HAP-1 (cell line): ENCODE measurements around the gene DALRD3.

ENCODE experiments used
- DNase-seq, 2 experiments: peaks; one replicate each; pipeline ENCODE4 v3.0.0-alpha.2; 2016 to 2020; ENCODE audit warnings: low spot score in 2 of 2
- H3K27me3 ChIP-seq: fragments of 250-450 bp; sonication (Bioruptor Pico); 2 replicates; pipeline ENCODE4 v1.5.1; 2020; ENCODE audit warnings: low read depth, mild to moderate bottlenecking, moderate library complexity
- H3K36me3 ChIP-seq: fragments of 250-450 bp; sonication (Bioruptor Pico); replicated peaks from 2 replicates; pipeline ENCODE4 v1.5.1; 2020; ENCODE audit warnings: mild to moderate bottlenecking
- H3K4me1 ChIP-seq: fragments of 250-450 bp; sonication (Bioruptor Pico); 2 replicates; pipeline ENCODE4 v1.5.1; 2020; ENCODE audit warnings: mild to moderate bottlenecking
- H3K4me3 ChIP-seq: fragments of 250-450 bp; sonication (Bioruptor Pico); 2 replicates; pipeline ENCODE4 v1.5.1; 2020; ENCODE audit warnings: mild to moderate bottlenecking, moderate library complexity
- H3K9me3 ChIP-seq: fragments of 250-450 bp; sonication (Bioruptor Pico); 2 replicates; pipeline ENCODE4 v1.5.1; 2020; ENCODE audit warnings: mild to moderate bottlenecking, moderate library complexity
- in situ Hi-C: fragments of 300-500 bp; cut with MboI; formaldehyde crosslinking; loops from 3 replicates; pipeline ENCODE4 v1.14.3; 2020; ENCODE audit warnings: low sequenced_read_pairs, inconsistent platforms, mixed read lengths

DALRD3 gene

DNA sequence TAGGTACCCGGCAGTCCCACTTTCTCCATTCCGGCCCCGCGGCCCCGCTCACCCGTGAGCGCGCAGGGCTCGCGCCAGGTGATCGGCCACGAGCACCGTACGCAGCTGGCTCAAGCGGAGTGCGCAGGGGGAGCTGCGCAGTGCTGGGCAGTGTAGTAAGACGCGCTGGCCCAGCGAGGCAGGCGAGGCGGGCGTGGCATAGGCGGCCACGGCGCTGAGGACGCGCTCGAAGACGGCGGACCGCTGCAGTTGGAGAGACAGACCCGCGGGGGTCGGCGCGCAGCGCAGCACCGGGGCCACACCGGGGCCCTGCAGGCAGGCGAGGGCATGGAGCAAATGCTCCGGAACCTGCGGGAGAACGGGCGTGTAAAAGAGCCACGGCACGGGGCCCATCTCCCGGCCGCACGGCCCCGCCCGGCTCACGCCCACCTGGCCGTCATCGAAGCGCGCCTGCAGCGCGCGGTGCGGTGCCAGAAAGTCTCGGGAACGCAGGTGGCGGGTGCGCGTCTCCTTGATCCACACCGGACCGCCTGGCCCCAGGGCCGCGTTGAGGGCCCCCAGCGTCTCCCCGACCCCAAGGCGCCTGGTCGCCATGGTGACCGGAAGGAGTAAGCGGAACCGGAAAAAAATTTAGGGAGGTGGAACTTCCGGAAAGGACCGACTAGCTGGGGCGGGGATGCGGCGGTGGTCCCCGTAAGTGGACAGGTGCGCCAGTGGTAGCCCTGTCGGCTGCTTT lies at the start of gene DALRD3:
Gene DALRD3 (minus strand): TSS at position 610 of the 736 bp plus-strand sequence. CDS start 16 bp downstream, at position 594.
- H3K4me1 ChIP-seq: peaks cover 18% of the 10 kb centered on the region
- DNase-seq: peak; percentile 65 to 82

GRCh38 chr3:49058011-49058410 lies 39.6 kb upstream of the DALRD3 start:
- in situ Hi-C loops: no loop called here
- H3K36me3 ChIP-seq: peaks cover 67% of the 10 kb centered on the region
- no peak for DNase-seq
- no peaks in the 10 kb centered on the region for H3K4me1 ChIP-seq
- H3K4me3 ChIP-seq: no peak overlapping the region
- H3K9me3 ChIP-seq: no peaks in the 10 kb centered on the region
- no peaks in the 10 kb centered on the region for H3K27me3 ChIP-seq

More for the DNA sequence above, at the start of gene DALRD3:
- H3K9me3 ChIP-seq: no peaks in the 10 kb centered on the region
- no peaks in the 10 kb centered on the region for H3K27me3 ChIP-seq
- peak within 1 kb of the TSS; percentile 84 for H3K4me3 ChIP-seq
- H3K36me3 ChIP-seq: peaks cover 45% of the 10 kb centered on the region
- in situ Hi-C loops: no loop called here

GRCh38 chr3:49057268-49057667 lies 38.9 kb upstream of the DALRD3 start:
- Histone ChIP-seq H3K4me3 (no peak overlapping the region), H3K4me1 (no peaks in the 10 kb centered on the region), H3K9me3 (no peaks in the 10 kb centered on the region), H3K36me3 (peaks cover 70% of the 10 kb centered on the region), H3K27me3 (no peaks in the 10 kb centered on the region)
- DNase-seq: no peak
- in situ Hi-C loops: no loop called here

DNA sequence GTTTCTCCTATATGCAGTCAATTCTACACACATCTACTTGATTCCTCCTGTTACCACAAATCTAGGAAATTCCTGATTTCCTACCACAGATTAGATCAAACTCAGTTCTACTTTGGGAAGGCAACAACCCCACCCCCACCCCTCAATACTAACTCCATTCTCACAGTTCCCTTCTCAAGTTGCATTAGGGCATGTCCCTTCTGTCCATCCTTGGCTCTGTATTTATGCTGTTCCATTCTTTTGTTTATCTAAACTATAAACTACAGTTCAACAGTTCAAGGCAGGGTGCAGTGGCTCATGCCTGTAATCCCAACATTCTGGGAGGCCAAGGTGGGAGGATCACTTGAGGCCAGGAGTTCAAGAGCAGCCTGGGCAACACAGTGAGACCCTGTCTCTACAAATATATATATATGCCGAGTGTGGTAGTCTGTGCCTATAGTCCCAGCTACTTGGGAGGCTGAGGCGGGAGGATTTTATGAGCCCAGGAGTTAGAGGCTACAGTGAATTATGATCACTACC lies 36.0 kb upstream of the DALRD3 start:
- in situ Hi-C loops: no loop called here
- no peak for DNase-seq
- H3K36me3 ChIP-seq: peaks cover 70% of the 10 kb centered on the region

DNA sequence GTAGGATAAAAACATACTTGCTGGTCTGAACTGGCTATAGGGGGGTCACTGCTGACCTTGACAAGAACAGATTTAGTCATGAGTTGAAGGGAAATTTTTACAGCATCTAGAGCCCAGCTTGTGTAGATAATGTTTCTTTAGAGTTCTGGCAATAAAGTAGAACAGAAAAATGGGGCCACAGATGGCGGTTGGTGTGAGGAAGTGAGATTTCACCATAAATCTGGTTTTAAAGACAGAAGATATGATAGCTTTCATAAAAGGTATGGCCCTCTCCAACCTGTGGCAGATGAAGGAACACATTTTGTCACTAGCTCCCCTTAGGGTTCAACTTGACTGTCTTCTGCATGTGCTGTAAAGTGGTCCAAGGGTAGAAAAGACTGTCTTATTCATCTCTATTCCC lies 35.2 kb upstream of the DALRD3 start:
- H3K9me3 ChIP-seq: no peaks in the 10 kb centered on the region
- H3K36me3 ChIP-seq: peaks cover 70% of the 10 kb centered on the region
- in situ Hi-C loops: no loop called here

More for the DNA sequence above, 36.0 kb upstream of the DALRD3 start:
- no peak overlapping the region for H3K4me3 ChIP-seq
- H3K9me3 ChIP-seq: no peaks in the 10 kb centered on the region
- no peaks in the 10 kb centered on the region for H3K4me1 ChIP-seq
- no peaks in the 10 kb centered on the region for H3K27me3 ChIP-seq

DNA sequence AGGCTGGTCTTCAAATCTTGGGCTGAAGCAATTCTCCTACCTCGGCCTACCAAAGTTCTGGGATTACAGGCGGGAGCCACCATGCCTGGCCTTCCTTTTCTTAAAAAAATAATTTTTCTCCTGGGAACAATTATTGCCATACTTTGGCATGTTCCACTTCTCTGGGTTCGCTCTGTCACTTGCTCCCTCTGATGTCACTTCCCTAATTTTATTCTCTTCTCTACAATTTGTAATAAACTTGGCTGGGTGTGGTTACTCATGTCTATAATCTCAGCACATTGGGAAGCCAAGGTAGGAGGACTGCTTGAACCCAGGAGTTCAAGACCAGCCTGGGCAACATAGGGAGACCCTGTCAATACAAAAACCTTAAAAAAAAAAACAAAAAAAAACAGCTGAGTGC lies 16.9 kb upstream of the DALRD3 start:
- Histone ChIP-seq H3K27me3 (no peaks in the 10 kb centered on the region), H3K4me3 (no peak overlapping the region), H3K9me3 (no peaks in the 10 kb centered on the region), H3K4me1 (no peaks in the 10 kb centered on the region), H3K36me3 (peaks cover 60% of the 10 kb centered on the region)
- in situ Hi-C loops: no loop called here
- no peak for DNase-seq

More for the DNA sequence above, 35.2 kb upstream of the DALRD3 start:
- H3K4me3 ChIP-seq: no peak overlapping the region
- H3K4me1 ChIP-seq: no peaks in the 10 kb centered on the region
- DNase-seq: no peak
- no peaks in the 10 kb centered on the region for H3K27me3 ChIP-seq

GRCh38 chr3:49034650-49035049 lies 16.3 kb upstream of the DALRD3 start:
- Histone ChIP-seq H3K9me3 (no peaks in the 10 kb centered on the region), H3K4me3 (no peak overlapping the region), H3K4me1 (no peaks in the 10 kb centered on the region), H3K36me3 (peaks cover 60% of the 10 kb centered on the region), H3K27me3 (no peaks in the 10 kb centered on the region)
- in situ Hi-C loops: no loop called here
- DNase-seq: no peak

- DNase-seq: no peak
- no peak overlapping the region for H3K4me3 ChIP-seq
- H3K27me3 ChIP-seq: no peaks in the 10 kb centered on the region
- peaks cover 56% of the 10 kb centered on the region for H3K36me3 ChIP-seq
- H3K9me3 ChIP-seq: no peaks in the 10 kb centered on the region
- in situ Hi-C loops: no loop called here
- H3K4me1 ChIP-seq: peaks cover 8% of the 10 kb centered on the region
Observed at GRCh38 chr3:49032646-49033304, 14.4 kb upstream of the DALRD3 start.

- Histone ChIP-seq H3K36me3 (peaks cover 69% of the 10 kb centered on the region), H3K4me1 (peaks cover 8% of the 10 kb centered on the region), H3K4me3 (no peak overlapping the region), H3K9me3 (no peaks in the 10 kb centered on the region), H3K27me3 (no peaks in the 10 kb centered on the region)
- no peak for DNase-seq
- in situ Hi-C loops: no loop called here
Observed at GRCh38 chr3:49030321-49030720, 11.9 kb upstream of the DALRD3 start.

GRCh38 chr3:49029563-49029884 lies 11.1 kb upstream of the DALRD3 start:
- Histone ChIP-seq H3K27me3 (no peaks in the 10 kb centered on the region), H3K4me1 (peaks cover 8% of the 10 kb centered on the region), H3K4me3 (peak overlapping the region; percentile 70), H3K36me3 (peaks cover 69% of the 10 kb centered on the region), H3K9me3 (no peaks in the 10 kb centered on the region)
- no peak for DNase-seq
- in situ Hi-C loops: no loop called here

- in situ Hi-C loops: no loop called here
- DNase-seq: peak; percentile 87 to 94
- peak within 1 kb of the TSS; percentile 70 for H3K4me3 ChIP-seq
- H3K27me3 ChIP-seq: no peaks in the 10 kb centered on the region
- H3K36me3 ChIP-seq: peaks cover 73% of the 10 kb centered on the region
- no peaks in the 10 kb centered on the region for H3K9me3 ChIP-seq
- H3K4me1 ChIP-seq: peaks cover 8% of the 10 kb centered on the region
Observed at GRCh38 chr3:49028673-49029562, 10.5 kb upstream of the DALRD3 start, which contains the start of gene IMPDH2. Gene IMPDH2, minus strand, starts transcription at chr3:49029398. Its CDS starts 48 bp downstream, at chr3:49029350.

DNA sequence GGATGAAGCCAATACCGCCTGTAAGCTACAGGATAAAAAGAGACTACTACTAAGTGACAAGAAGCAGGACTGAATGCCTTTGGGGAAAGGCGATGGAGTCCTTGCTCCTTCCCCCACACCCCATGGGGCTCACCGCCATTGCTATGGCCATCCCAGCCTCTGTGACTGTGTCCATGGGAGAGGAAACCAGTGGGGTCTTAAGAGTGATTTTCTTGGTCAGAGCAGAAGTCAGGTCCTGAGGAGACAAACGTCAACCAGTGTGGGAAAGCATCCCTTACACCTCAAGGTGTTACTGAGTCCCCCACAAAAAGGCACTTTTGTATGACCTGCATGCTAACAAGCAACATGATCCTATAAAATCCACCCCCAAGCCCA lies 9.9 kb upstream of the DALRD3 start:
- in situ Hi-C loops: no loop called here
- no peaks in the 10 kb centered on the region for H3K27me3 ChIP-seq
- H3K4me3 ChIP-seq: peak overlapping the region; percentile 70
- peaks cover 75% of the 10 kb centered on the region for H3K36me3 ChIP-seq
- H3K9me3 ChIP-seq: no peaks in the 10 kb centered on the region
- DNase-seq: no peak
- peaks cover 8% of the 10 kb centered on the region for H3K4me1 ChIP-seq

GRCh38 chr3:49027634-49028033 lies 9.3 kb upstream of the DALRD3 start:
- Histone ChIP-seq H3K4me1 (peaks cover 13% of the 10 kb centered on the region), H3K9me3 (no peaks in the 10 kb centered on the region), H3K36me3 (peaks cover 75% of the 10 kb centered on the region), H3K27me3 (no peaks in the 10 kb centered on the region), H3K4me3 (peak overlapping the region; percentile 70; the same call in 1 of the 2 replicates)
- in situ Hi-C loops: no loop called here
- DNase-seq: no peak
